ENCODE data around the gene COLQ.

GRCh38 chr3:15452961-15453360 is 68.5 kb downstream of the COLQ start:
- TF ChIP-seq OSR1 (CRISPR knock-in tag; IDR thresholded peaks at IDR 0.05) (no peak), CREB5 (CRISPR knock-in tag; IDR thresholded peaks at IDR 0.05; ENCODE audit: low read depth) (no peak), RARB (CRISPR knock-in tag; IDR thresholded peaks at IDR 0.05) (no peak), PPARA (CRISPR knock-in tag; IDR thresholded peaks at IDR 0.05; ENCODE audit: borderline replicate concordance) (no peak), SNAI2 (CRISPR knock-in tag; IDR thresholded peaks at IDR 0.05) (no peak), ZFP30 (CRISPR knock-in tag; IDR thresholded peaks at IDR 0.05) (no peak), PATZ1 (CRISPR knock-in tag; IDR thresholded peaks at IDR 0.05; ENCODE audit: borderline replicate concordance) (no peak), TCF4 (CRISPR knock-in tag; IDR thresholded peaks at IDR 0.05; ENCODE audit: borderline replicate concordance) (no peak), ZFP3 (CRISPR knock-in tag; IDR thresholded peaks at IDR 0.05) (no peak), CSRNP3 (CRISPR knock-in tag; IDR thresholded peaks at IDR 0.05) (no peak), TOX (CRISPR knock-in tag; IDR thresholded peaks at IDR 0.05; ENCODE audit: borderline replicate concordance) (no peak), ESRRG (CRISPR knock-in tag; IDR thresholded peaks at IDR 0.05) (no peak), ZNF565 (CRISPR knock-in tag; conservative IDR thresholded peaks at IDR 0.05; ENCODE audit: low read depth) (no peak)
